ENCODE data around the gene UGDH.

- TF ChIP-seq EZH2phosphoT487 (IDR thresholded peaks at IDR 0.05; ENCODE audit: borderline replicate concordance) = no peak
- TF ChIP-seq CTCF (conservative IDR thresholded peaks at IDR 0.05; ENCODE audit: low read length) = no peak
Observed at GRCh38 chr4:39490322-39490721, 36.9 kb downstream of the UGDH start.
